ENCODE measurements around the gene MAGIX. TPM values are rescaled to one million over a fixed set of nuclear protein-coding genes. Genes with fewer than 3 reads are reported as not detected.

Gene MAGIX
- total and polyA plus RNA-seq, 2 experiments from 2014 or later: 0.66 to 0.83 TPM

DNA sequence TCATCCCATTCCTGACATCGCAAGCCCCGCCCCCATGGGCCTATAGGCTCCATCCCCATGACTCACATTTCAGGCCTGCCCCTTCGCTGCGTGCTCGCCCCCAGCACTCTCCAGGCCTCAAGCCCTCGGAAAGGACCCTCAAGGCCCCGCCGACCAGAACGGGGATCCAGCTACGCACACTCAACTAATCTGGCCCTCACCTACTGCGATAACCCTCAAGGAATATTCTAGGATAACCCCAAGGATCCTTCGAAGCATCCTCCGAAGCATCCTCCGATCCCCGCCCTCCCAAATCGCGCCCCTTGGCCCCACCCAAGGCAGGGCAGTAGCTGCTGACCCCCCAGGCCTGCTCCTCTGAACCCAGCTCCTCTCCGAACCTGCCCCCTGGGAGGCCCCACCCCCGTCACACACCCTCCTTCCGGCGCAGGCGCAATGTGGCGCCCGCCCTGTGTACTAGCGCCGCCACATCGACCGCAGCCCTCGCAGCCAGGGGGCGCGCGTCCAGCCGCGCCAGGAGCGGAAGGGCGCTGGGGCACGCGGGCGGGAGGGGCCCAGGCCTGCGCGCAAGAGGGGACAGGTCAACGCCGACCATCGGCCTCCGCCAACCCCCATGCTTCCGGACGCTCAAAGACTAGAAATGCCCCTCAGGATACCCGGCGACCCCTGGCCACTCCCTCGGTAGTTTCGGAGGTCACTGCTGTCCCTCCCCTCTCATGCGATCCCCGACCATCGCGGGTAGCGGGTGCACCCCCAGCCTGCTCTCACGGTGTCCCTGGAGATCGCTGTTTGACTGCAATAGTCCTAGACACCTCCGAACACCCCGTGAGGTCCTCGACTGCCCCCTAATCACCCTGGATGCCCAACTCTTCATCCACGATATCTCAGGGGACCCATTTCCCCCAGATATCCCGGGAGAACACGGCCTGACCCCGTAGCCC lies 6.4 kb upstream of the MAGIX start:
- H3K27me3 Mint-ChIP-seq (ENCODE audit: insufficient read depth, low read depth, poor library complexity): peaks cover 6% of the 10 kb centered on the region
- H3K9me2 ChIP-seq (ENCODE audit: insufficient read depth): no peaks in the 10 kb centered on the region
- TF ChIP-seq EZH2 (IDR thresholded peaks at IDR 0.05; ENCODE audit: low read depth, unreplicated experiment) (no peak), ZNF331 (CRISPR knock-in tag; IDR thresholded peaks at IDR 0.05; ENCODE audit: low read depth) (no peak), POLR2AphosphoS5 (IDR thresholded peaks at IDR 0.05; ENCODE audit: low read depth) (peak; percentile 62; the same call in 1 of the 2 replicates), EZH2phosphoT487 (IDR thresholded peaks at IDR 0.05; ENCODE audit: unreplicated experiment) (no peak), CREB1 (CRISPR knock-in tag; IDR thresholded peaks at IDR 0.05; ENCODE audit: low read depth) (peak; percentile 55)
- TF ChIP-seq, protein P1, sequence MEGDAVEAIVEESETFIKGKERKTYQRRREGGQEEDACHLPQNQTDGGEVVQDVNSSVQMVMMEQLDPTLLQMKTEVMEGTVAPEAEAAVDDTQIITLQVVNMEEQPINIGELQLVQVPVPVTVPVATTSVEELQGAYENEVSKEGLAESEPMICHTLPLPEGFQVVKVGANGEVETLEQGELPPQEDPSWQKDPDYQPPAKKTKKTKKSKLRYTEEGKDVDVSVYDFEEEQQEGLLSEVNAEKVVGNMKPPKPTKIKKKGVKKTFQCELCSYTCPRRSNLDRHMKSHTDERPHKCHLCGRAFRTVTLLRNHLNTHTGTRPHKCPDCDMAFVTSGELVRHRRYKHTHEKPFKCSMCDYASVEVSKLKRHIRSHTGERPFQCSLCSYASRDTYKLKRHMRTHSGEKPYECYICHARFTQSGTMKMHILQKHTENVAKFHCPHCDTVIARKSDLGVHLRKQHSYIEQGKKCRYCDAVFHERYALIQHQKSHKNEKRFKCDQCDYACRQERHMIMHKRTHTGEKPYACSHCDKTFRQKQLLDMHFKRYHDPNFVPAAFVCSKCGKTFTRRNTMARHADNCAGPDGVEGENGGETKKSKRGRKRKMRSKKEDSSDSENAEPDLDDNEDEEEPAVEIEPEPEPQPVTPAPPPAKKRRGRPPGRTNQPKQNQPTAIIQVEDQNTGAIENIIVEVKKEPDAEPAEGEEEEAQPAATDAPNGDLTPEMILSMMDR (conservative IDR thresholded peaks at IDR 0.05; ENCODE audit: low read depth in 2 of 2): peak; percentile 52 to 83
- peaks cover 10% of the 10 kb centered on the region; the same call in 2 of the 3 replicates for H3K4me1 Mint-ChIP-seq
- no peak overlapping the region for H2AFZ ChIP-seq
- H3K9me3 Mint-ChIP-seq: no peaks in the 10 kb centered on the region; the same call in 2 of the 3 replicates
- no peaks in the 10 kb centered on the region for H4K20me1 ChIP-seq (replicated peaks; ENCODE audit: insufficient read depth)
- H3K4me3 ChIP-seq: peak overlapping the region; percentile 53
- H3K4me1 ChIP-seq (ENCODE audit: insufficient read depth): no peaks in the 10 kb centered on the region; the same call in 1 of the 2 replicates
- H3K27ac Mint-ChIP-seq: peak overlapping the region; percentile 98
- no peaks in the 10 kb centered on the region for H3K36me3 Mint-ChIP-seq (ENCODE audit: low read depth)
- H3K4me3 Mint-ChIP-seq: peak overlapping the region; percentile 87
- ATAC-seq (peak; percentile 89), DNase-seq (ENCODE audit: low spot score) (peak; percentile 91)
- no peaks in the 10 kb centered on the region for H3K36me3 ChIP-seq (ENCODE audit: insufficient read depth)
- H3K27ac ChIP-seq (ENCODE audit: low read depth): peak overlapping the region; percentile 94; the same call in 1 of the 2 replicates
- H3K79me2 ChIP-seq (replicated peaks; ENCODE audit: insufficient read depth): no peaks in the 10 kb centered on the region
- H3K27me3 ChIP-seq (ENCODE audit: insufficient read depth): peaks cover 36% of the 10 kb centered on the region
- H3F3A ChIP-seq (replicated peaks; ENCODE audit: low read depth): no peaks in the 10 kb centered on the region
- H3K4me2 ChIP-seq: peak overlapping the region; percentile 79

DNA sequence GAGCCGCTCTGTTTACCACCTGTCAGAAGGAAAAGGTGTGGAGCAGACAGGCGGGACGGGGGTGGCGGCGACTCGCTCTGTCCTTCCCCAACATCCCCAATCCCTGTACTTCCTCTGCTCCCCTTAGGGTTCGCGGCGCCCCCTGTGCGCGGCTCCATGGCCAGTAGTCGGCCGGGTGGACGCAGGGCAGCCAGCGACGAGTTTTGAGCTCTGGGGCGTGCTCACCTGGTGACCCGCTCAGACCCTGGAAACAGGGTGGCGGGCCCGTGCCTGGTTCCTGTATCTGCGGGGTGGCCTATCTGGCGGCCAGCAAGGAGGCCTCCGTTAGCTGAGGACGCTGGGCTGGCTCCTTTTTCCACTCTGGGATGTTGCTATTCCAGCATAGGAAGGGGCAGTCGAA lies 5.4 kb upstream of the MAGIX start:
- Histone ChIP-seq H3K27ac (ENCODE audit: low read depth) (no peak overlapping the region), H3K36me3 (ENCODE audit: insufficient read depth) (no peaks in the 10 kb centered on the region), H3F3A (replicated peaks; ENCODE audit: low read depth) (no peaks in the 10 kb centered on the region), H2AFZ (peak overlapping the region; percentile 52; the same call in 1 of the 2 replicates), H3K79me2 (replicated peaks; ENCODE audit: insufficient read depth) (no peaks in the 10 kb centered on the region), H3K9me2 (ENCODE audit: insufficient read depth) (no peaks in the 10 kb centered on the region), H3K4me2 (peak overlapping the region; percentile 65), H3K4me3 (peak overlapping the region; percentile 39), H3K4me1 (ENCODE audit: insufficient read depth) (no peaks in the 10 kb centered on the region; the same call in 1 of the 2 replicates), H3K27me3 (ENCODE audit: insufficient read depth) (peaks cover 46% of the 10 kb centered on the region), H4K20me1 (replicated peaks; ENCODE audit: insufficient read depth) (no peaks in the 10 kb centered on the region)
- DNase-seq (ENCODE audit: low spot score) (peak; percentile 15), ATAC-seq (peak; percentile 3; the same call in 1 of the 3 replicates)
- Mint-ChIP-seq H3K4me1 (peaks cover 10% of the 10 kb centered on the region; the same call in 2 of the 3 replicates), H3K4me3 (peak overlapping the region; percentile 67), H3K9me3 (no peaks in the 10 kb centered on the region; the same call in 2 of the 3 replicates), H3K36me3 (ENCODE audit: low read depth) (no peaks in the 10 kb centered on the region), H3K27me3 (ENCODE audit: insufficient read depth, low read depth, poor library complexity) (peaks cover 10% of the 10 kb centered on the region), H3K27ac (no peak overlapping the region)
- TF ChIP-seq, protein P1 (conservative IDR thresholded peaks at IDR 0.05; ENCODE audit: low read depth in 2 of 2): 0 out of 4 replicates have a peak, but pooled peaks of 1 of the 2 experiments have one; percentile 11
- TF ChIP-seq NANOG (IDR thresholded peaks at IDR 0.05; ENCODE audit: borderline replicate concordance): no peak
